Activated CD8-positive, alpha-beta memory T cell treated with anti-CD3 and anti-CD28 coated beads for 48 hours (primary cell): ENCODE results near the gene CLDN19.

Experiments used
- DNase-seq, 3 experiments: peaks; one replicate each; pipeline ENCODE4 v3.0.0-alpha.2; 2020; ENCODE audit warnings: low read depth in 2 of 3, low spot score in 2 of 3

The CLDN19 gene, protein sequence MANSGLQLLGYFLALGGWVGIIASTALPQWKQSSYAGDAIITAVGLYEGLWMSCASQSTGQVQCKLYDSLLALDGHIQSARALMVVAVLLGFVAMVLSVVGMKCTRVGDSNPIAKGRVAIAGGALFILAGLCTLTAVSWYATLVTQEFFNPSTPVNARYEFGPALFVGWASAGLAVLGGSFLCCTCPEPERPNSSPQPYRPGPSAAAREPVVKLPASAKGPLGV

GRCh38 chr1:42739753-42740700, at the start of gene CLDN19:
TSS of gene CLDN19 (minus strand) at chr1:42740236. CDS start at chr1:42740063, 173 bp downstream.
- DNase-seq, result no peak

DNA sequence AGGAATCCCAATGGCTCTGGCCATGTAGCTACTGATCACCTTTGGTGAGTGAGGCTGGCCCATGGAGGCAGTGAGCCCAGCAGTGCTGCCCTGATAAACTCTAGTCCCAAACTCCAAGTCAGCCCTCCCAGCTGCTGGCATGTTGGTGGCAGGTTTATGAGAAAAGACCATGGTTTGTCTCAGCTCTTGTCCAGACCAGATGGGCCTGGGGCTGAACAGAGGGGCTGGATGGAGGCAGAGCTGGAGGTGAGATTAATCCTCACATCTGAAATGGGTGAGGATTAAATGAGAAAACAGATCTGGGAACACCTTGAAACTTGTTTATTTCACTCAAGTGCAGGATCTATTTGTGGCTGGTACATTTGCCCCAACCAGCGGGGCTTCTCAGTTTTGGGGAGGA, 48.0 kb upstream of the CLDN19 start:
- DNase-seq, result no peak

DNA sequence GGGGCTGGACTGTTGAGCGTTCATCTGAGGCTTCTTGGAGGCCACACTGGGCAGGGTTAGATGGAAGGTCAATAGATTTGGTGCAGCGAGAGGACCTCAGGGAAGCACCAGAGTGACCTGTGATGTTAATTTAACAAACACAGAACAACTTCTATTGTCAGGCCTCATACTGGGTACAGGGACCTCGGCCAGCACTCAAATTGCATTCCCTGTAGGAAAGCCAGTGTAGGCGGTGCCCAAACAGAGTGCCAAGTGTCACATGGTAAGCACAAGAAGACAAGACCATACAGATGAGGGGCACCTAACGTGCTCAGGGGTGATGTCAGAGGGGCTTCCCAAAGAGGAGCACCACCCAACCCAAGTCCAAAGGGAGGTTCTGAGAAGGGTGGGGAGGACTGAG, 46.1 kb upstream of the CLDN19 start:
- DNase-seq, result no peak

DNA sequence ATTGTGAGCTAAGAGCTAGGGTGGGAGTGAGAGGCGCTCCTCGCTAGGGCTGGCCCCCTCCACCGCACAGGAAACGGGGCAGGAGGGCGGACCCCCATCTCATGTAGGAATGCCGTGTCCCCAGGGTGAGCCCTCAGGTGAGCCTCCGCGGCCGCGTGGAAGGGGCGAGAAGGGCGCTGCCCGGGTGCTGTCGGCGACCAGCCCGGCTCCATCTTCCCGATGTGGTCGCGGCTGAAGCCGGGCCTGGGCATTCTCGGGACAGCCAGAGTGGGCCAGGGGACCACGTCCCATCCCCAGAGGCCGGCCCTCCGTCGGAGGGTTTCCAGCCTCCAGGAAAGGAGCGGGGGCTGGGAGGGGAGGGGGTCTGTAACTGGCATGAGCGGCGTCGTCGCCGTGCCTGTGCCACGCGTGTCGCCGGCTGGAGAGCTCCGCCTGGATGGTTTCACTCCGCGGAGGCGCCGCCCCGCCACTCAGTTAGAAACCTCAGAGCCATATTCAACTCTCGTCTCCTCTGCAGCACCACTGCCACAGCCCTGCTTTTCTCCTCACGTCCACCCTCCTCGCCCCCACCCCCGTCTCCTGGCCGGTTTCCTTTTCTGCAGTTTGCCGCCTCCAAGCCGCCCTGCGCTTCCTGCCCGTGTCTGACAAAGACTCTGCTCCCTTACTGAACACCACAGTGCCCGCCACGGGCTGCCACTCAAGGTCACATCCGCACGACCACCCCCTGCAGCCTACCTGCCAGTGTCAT, 45.1 kb upstream of the CLDN19 start, which contains the start of gene TMEM269:
Gene TMEM269, plus strand, starts transcription at position 46 of the 748 bp plus-strand sequence. CDS start 4,903 bp downstream, outside the sequence.
- no peak for DNase-seq

- no peak for DNase-seq
These were observed 44.5 kb upstream of the CLDN19 start for GRCh38 chr1:42784547-42784945.

DNA sequence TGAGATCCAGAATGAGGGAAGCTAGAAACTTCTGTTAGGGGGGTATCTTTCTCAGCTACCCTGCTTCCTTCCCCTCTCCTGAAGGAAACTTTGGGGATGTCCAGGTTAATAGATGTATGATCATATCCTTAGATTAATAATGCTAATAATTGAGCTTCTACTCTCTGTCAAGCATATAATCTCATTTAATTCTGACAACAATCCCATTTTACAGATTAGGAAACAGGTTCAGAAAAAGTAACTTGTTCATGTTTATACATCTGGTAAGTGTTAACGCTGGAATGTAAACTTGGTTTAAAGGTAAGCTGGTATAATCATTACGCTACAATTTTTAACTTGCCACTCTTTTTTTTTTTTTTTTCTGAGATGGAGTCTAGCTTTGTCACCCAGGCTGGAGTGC, 43.1 kb upstream of the CLDN19 start:
- DNase-seq, result no peak

GRCh38 chr1:42780176-42780575, 40.1 kb upstream of the CLDN19 start:
- no peak for DNase-seq

DNA sequence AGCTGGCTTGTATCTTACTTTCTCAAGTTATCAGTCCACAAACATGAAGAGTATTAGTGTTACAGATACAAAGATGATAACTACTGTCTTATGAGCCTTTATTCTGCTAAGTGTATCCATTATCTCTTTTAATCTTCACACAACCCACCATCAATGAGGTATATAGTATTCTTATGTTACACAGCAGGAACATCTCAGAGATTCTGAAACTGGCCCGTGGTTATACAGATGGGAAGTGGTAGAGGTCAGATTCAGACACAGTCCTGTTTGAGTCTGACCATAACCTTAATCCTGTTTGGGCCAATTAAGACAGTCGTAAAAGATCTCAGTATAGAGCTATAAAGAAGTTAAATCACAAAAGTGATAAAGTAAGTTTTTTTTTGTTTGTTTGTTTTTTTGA, 39.7 kb upstream of the CLDN19 start:
- DNase-seq, result no peak

DNA sequence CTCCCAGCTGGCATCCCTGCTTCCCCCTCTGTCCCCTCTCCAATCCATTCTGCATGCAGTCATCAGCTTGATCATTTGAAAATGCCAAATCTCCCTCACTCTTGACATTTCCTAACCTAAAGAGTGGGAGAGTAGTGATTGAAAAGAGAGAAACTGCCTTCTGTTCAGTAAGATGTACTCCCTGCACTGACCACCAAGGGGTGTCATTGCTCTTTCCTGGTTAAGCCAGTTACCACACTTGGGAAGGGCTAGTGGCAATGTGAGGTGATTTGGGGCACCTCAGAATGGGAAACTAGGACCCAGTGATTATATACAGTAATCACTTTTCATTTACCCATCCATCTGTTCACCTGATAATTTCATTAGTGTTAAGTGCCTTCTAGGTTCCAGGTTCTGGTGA, 37.8 kb upstream of the CLDN19 start:
- no peak for DNase-seq

DNA sequence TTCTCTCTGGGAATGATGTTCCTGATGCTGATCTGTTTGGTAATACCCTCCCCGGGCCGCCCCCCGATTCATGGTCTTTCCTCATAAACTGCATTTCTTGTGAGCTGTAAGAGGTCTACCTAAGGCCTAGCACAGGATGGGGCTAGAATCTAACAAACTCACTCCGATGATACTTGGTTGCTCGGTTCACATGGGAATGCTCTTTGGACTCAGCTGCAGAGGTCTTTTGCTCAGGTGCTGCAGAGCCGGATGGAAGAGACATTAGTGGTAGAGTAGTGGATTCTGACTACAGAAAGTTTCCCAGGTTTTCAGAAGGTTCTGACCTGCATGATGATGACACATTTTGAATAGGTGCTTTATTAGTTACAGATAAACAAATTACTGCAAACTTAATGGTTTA, 36.5 kb upstream of the CLDN19 start:
- no peak for DNase-seq

DNA sequence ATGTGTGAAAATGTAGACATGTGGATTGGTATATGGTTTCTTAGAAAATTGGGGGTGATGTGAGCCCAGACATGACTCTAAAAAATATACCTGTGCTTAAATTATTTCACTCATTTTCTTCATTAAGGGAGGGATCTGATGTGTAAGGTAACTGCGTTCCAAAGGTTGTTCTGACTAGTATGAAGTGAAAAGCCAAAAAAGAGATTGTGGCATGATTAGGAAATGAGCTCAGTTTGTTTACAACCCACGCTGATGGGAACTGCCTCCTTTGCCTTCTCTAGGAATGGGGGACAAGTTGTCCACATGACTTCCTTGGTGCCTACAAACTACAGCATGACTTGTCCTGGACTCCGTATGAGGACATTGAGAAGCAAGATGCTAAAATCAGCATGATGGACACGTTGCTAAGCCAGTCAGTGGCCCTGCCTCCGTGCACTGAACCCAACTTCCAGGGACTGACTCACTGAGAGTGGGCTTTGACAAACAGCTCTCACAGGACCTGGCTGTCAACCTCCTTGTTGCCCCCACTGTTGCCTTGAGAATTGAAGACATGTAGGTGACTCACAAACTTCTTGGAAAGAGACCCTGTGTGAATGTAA, 35.0 kb upstream of the CLDN19 start:
- DNase-seq, result no peak

DNA sequence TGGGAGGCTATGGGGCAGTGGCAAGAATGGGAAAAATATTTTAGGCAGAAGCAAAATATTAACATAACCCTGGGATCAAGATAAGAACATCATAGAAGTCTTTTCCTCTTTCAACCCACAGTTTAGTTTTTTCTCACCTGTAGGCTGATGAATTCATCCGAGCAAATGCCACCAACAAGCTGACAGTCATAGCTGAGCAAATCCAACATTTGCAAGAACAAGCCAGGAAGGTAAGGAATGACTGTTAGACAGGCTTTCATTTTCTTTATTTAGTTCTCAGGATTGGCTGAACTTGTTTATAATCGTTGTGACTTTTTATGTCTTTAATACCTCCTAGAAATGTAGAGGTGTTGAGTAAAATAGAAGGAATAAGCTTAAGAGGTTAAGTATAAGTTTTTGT, 33.4 kb upstream of the CLDN19 start:
- DNase-seq, result no peak

DNA sequence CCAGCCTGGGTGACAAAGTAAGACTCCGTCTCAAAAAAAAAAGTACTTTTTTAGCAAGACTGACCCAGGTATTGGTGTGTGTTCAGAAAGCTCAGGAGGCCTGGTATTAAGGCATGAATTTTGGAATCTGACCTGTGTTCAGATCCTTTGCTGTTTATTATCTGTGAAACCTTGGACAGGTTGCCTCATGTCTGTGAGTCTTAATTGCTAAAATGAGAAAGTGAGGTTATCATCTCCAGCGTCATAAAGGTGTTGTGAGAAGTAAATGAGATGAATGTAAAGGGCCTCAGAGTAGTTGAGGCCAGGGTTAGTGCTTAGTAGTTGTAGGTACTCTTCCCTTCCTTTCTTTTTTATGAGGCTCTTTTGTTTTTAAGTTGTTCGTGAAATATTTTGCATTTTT, 29.8 kb upstream of the CLDN19 start:
- no peak for DNase-seq

DNA sequence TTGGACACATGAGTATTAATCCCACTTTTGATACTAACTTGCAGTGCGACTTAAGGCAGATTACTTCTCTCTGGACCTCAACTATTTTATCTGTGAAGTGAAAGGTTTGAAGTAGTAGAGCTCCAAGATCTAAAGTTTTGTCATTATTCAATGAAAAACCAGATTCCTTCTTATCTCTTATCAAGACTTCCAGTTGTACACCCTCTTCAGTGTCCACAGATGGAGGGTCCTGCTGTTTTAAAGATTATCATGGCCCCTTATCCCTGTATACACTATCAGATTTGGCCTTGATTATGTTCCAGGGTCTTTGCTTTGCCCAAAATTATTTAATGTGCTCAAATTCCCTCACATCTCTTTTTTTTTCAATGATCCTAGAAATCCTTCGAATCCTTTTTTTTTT, 28.1 kb upstream of the CLDN19 start:
- DNase-seq, result no peak

- DNase-seq, result no peak
These were observed 27.5 kb upstream of the CLDN19 start for GRCh38 chr1:42767510-42768000.

DNA sequence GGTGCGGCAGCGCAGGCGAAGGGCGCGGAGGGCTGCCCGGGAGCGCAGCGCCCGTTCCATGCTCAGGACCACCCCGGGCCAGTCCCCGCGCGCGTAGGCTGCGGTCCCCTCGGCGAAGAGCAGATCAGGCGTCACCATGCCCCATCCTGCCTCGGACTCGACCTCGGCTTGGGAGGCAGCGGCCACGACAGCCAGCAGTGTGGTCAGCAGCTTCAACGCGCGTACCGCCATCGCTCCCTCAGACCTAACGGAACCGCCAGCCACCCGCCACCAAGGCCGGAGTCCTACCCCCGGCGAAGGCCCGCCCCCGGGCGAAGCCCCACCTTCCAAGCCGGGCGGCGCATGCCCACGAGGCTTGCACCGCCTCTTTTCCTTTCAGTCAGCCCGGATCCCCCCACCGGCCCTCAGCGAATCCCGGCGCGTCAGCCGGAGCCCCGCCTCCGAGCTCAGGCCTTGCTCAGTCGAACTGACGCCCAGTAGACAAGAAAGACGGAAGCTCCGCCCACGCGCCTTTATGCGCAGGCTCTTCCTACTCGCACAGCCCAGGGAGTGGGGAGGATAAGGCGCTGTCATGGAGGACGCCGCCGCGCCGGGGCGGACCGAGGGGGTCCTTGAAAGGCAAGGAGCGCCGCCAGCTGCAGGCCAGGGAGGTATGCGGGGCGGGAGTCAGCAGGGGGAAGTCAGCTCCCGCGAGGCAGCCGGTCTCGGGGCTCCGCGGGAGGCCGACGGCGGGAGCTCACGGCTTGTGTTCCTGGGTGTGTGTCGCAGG, 26.9 kb upstream of the CLDN19 start, which contains the start of the genes C1orf50 and P3H1:
Gene C1orf50, plus strand, starts transcription at position 509 of the 769 bp plus-strand sequence. Its CDS starts 63 bp downstream, at position 572.
Gene P3H1, minus strand, starts transcription at position 288 of the 769 bp plus-strand sequence. Its CDS starts 57 bp downstream, at position 231.
- DNase-seq, result peak; percentile 94 to 100 (median 96)

GRCh38 chr1:42765832-42766740, 26.1 kb upstream of the CLDN19 start:
- DNase-seq, result peak in 2 of 3 experiments; percentile 28

DNA sequence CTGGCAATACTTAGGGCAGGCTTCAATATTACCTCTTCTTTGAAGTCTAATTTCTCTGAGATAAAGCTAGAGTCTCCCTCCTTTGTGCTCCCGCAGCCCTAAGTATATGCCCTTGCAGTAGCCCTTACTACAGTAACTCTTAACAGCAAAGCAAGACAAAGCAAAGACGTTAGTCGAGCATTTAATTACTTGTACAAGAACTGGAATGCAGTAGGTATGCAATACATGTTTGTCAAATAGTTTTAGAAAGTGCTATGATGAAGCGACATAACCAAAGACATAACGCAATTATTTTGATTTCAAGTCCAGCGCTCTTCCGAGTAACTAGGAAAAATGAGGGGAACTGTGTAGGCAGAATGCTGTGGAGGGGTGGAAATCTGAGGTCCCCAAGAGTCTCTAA, 25.2 kb upstream of the CLDN19 start:
- no peak for DNase-seq

- DNase-seq, result no peak
These were observed 22.2 kb upstream of the CLDN19 start for GRCh38 chr1:42762269-42762668.
